Gastrocnemius medialis (tissue), 4 donors: ENCODE measurements around the gene BRWD1.

Experiments
- CTCF ChIP-seq, 5 experiments: fragments of 450-650 bp in 3 of 5; fragments of 200-600 bp in 2 of 5; sonication (generic) in 2 of 5; IDR thresholded peaks in 4 of 5; conservative IDR thresholded peaks in 1 of 5; 1 replicate in 4 of 5; 2 replicates in 1 of 5; pipeline ENCODE4 v1.5.1; 2016 to 2019; ENCODE audit warnings: antibody characterized with exemption in 5 of 5, mild to moderate bottlenecking in 3 of 5, moderate library complexity in 3 of 5
- POLR2A ChIP-seq, 2 donors: fragments of 450-650 bp; IDR thresholded peaks; one replicate each; pipeline ENCODE4 v1.6.1; 2017; ENCODE audit warnings: antibody characterized with exemption in 2 of 2, mild to moderate bottlenecking in 2 of 2, moderate library complexity in 2 of 2

- TF ChIP-seq CTCF (IDR thresholded peaks at IDR 0.05 in 4 of 5, conservative IDR thresholded peaks at IDR 0.05 in 1 of 5) (no peak), POLR2A (IDR thresholded peaks at IDR 0.05) (no peak)
These were observed 21.2 kb upstream of the BRWD1 start for GRCh38 chr21:39334611-39335010.
